Measurements from ENCODE around the gene DOK3. TPM values are rescaled to one million over a fixed set of nuclear protein-coding genes. Genes with fewer than 3 reads are reported as not detected.
A peak's percentile ranks its signal among the peaks of the same experiment; 100 is the strongest.

Gene DOK3
- total RNA-seq, 1 experiment from 2014 or later, result 8.0 TPM

GRCh38 chr5:177456976-177457851, 52.4 kb downstream of the DOK3 start:
- CTCF ChIA-PET, result interaction anchor here (0.6 to 6.8 kb wide), 21 partner anchors 8 to 344 kb away, joined by 3 to 85 read pairs (median 4); partner anchors contain the start of genes GRK6, PDLIM7 and PFN3
- TF ChIP-seq, protein P1, sequence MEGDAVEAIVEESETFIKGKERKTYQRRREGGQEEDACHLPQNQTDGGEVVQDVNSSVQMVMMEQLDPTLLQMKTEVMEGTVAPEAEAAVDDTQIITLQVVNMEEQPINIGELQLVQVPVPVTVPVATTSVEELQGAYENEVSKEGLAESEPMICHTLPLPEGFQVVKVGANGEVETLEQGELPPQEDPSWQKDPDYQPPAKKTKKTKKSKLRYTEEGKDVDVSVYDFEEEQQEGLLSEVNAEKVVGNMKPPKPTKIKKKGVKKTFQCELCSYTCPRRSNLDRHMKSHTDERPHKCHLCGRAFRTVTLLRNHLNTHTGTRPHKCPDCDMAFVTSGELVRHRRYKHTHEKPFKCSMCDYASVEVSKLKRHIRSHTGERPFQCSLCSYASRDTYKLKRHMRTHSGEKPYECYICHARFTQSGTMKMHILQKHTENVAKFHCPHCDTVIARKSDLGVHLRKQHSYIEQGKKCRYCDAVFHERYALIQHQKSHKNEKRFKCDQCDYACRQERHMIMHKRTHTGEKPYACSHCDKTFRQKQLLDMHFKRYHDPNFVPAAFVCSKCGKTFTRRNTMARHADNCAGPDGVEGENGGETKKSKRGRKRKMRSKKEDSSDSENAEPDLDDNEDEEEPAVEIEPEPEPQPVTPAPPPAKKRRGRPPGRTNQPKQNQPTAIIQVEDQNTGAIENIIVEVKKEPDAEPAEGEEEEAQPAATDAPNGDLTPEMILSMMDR (IDR thresholded peaks at IDR 0.05 in 2 of 3, conservative IDR thresholded peaks at IDR 0.05 in 1 of 3; ENCODE audit: borderline replicate concordance in 1 of 3, insufficient read depth in 1 of 3, low read depth in 2 of 3, low read length in 2 of 3), result peak in 2 of 3 experiments; percentile 37 to 74; a peak in 4 of 6 replicates
- TF ChIP-seq ZFX (IDR thresholded peaks at IDR 0.05), result no peak
- 0 out of 2 replicates have a peak overlapping the region, but pooled peaks have one; percentile 39 for H3K9ac ChIP-seq (ENCODE audit: low read length)
- no peak overlapping the region for H3K4me3 ChIP-seq (replicated peaks in 1 of 2; ENCODE audit: low read depth in 1 of 2, low read length in 2 of 2)
- no peaks in the 10 kb centered on the region for H3K27me3 ChIP-seq (ENCODE audit: insufficient read depth, low read length)
- RAD21 ChIA-PET (ENCODE audit: low non-redundant PET in 1 of 2, low total read pairs in 2 of 2, uncharacterized antibody in 2 of 2, unreplicated experiment in 2 of 2), result interaction anchor here (0.5 to 1.2 kb wide), 2 partner anchors 8 to 53 kb away, joined by 3 read pairs; no protein-coding TSS in a partner anchor
- H3K9me2 ChIP-seq (ENCODE audit: insufficient read depth), result no peaks in the 10 kb centered on the region
- BruUV-seq (replicated peaks), result TSS peak; percentile 51
- H3K4me2 ChIP-seq (ENCODE audit: low read length), result peak overlapping the region; percentile 96
- H3K9me3 ChIP-seq (ENCODE audit: control insufficient read depth in 1 of 2, insufficient read depth in 1 of 2, low read depth in 1 of 2, low read length in 2 of 2), result no peaks in the 10 kb centered on the region
- no peak overlapping the region for H2AFZ ChIP-seq (ENCODE audit: low read depth, low read length, poor library complexity, severe bottlenecking)
- H4K20me1 ChIP-seq (ENCODE audit: insufficient read depth), result no peaks in the 10 kb centered on the region
- peaks cover 15 to 48% of the 10 kb centered on the region in 2 experiments; a peak in 3 of 4 replicates for H3K4me1 ChIP-seq (ENCODE audit: control insufficient read depth in 1 of 2, insufficient read depth in 2 of 2, low read length in 2 of 2)
- DNase-seq (ENCODE audit: low read depth, low spot score) (peak; percentile 97), ATAC-seq (peak; percentile 60)
- intact Hi-C loops (cut with micrococcal nuclease), result loop anchor here (1.0 to 2.0 kb wide), 3 partner anchors 39 to 342 kb away; no protein-coding TSS in a partner anchor
- peaks cover 0 to 11% of the 10 kb centered on the region in 2 experiments; a peak in 1 of 4 replicates for H3K36me3 ChIP-seq (ENCODE audit: control insufficient read depth in 1 of 2, insufficient read depth in 2 of 2, low read length in 2 of 2)
- H3K27ac ChIP-seq (ENCODE audit: low read depth, low read length), result peak overlapping the region; percentile 96; the same call in 1 of the 2 replicates
- POLR2A ChIA-PET, result interaction anchor here (0.8 to 1.7 kb wide), 9 partner anchors 9 to 149 kb away, joined by 3 to 9 read pairs (median 4); partner anchors contain the start of gene PDLIM7
- H3K79me2 ChIP-seq (ENCODE audit: insufficient read depth, low read length), result peaks cover 7% of the 10 kb centered on the region
